NCI-H345 treated with DMSO at 0.1 percent for 48 hours (cell line): Measurements from ENCODE around the gene MYO1A.
"Not testable (repeated sequence)": the region's sequence is repeated elsewhere in the genome, so short reads cannot be mapped to it uniquely, and the experiment has no call there.

ENCODE experiments used
- DNase-seq: peaks from one replicate; lab custom pipeline; 2025; ENCODE audit not compliant: unreplicated experiment; lab: John Stamatoyannopoulos, UW

The MYO1A gene

GRCh38 chr12:57048423-57049118 lies 1.4 kb downstream of the MYO1A start:
- no peak for DNase-seq

GRCh38 chr12:57047981-57048380 lies 1.9 kb downstream of the MYO1A start:
- DNase-seq, result no peak

GRCh38 chr12:57046947-57047890 lies 2.7 kb downstream of the MYO1A start:
- no peak for DNase-seq

- DNase-seq, result no peak
Observed at GRCh38 chr12:57046086-57046791, 3.7 kb downstream of the MYO1A start.

- no peak for DNase-seq
Observed at GRCh38 chr12:57044889-57045288, 5.0 kb downstream of the MYO1A start.

GRCh38 chr12:57044468-57044867 lies 5.5 kb downstream of the MYO1A start:
- DNase-seq, result no peak

- DNase-seq, result no peak
Observed at GRCh38 chr12:57042695-57043094, 7.2 kb downstream of the MYO1A start.

- no peak for DNase-seq
Observed at GRCh38 chr12:57040750-57041149, 9.2 kb downstream of the MYO1A start.

GRCh38 chr12:57040211-57040610 lies 9.7 kb downstream of the MYO1A start:
- DNase-seq, result no peak

- no peak for DNase-seq
Observed at GRCh38 chr12:57039016-57039798, 10.7 kb downstream of the MYO1A start.

GRCh38 chr12:57037264-57037663 lies 12.7 kb downstream of the MYO1A start:
- no peak for DNase-seq

GRCh38 chr12:57033431-57033830 lies 16.5 kb downstream of the MYO1A start:
- no peak for DNase-seq

GRCh38 chr12:57031789-57032188 lies 18.1 kb downstream of the MYO1A start:
- DNase-seq, result no peak

GRCh38 chr12:57031138-57031725 lies 18.7 kb downstream of the MYO1A start:
- DNase-seq, result peak; percentile 87

GRCh38 chr12:57029457-57029856 lies 20.5 kb downstream of the MYO1A start:
- no peak for DNase-seq

GRCh38 chr12:57027805-57028153 lies 22.1 kb downstream of the MYO1A start:
- no peak for DNase-seq

- no peak for DNase-seq
Observed at GRCh38 chr12:57027011-57027804, 22.7 kb downstream of the MYO1A start.

- no peak for DNase-seq
Observed at GRCh38 chr12:57025196-57025595, 24.7 kb downstream of the MYO1A start.

- not testable (repeated sequence) for DNase-seq
Observed at GRCh38 chr12:57022324-57022723, 27.6 kb downstream of the MYO1A start.
